Naive thymus-derived CD4-positive, alpha-beta T cell (primary cell): ENCODE data around the gene RPP25. TPM values are rescaled to one million over a fixed set of nuclear protein-coding genes. Genes with fewer than 3 reads are reported as not detected.

Experiments used
- ATAC-seq: fragments of 150-1000 bp; cut with Tn5 transposase; 2 replicates; pipeline ENCODE4 v1.10.0; 2021; ENCODE audit warnings: mild to moderate bottlenecking, moderate library complexity
- CTCF ChIA-PET: fragments of 350-600 bp; sonication (Branson Sonifier 250); formaldehyde crosslinking; loops from one replicate; lab custom pipeline; 2021; ENCODE audit warnings: antibody characterized with exemption; lab: Charles Lee
- POLR2A ChIA-PET: fragments of 350-600 bp; sonication (Branson Sonifier 250); formaldehyde crosslinking; loops from one replicate; lab custom pipeline; 2021; ENCODE audit warnings: antibody characterized with exemption, inconsistent platforms; lab: Charles Lee
- DNase-seq, 9 donors: peaks; one replicate each; pipeline versions ENCODE4 v3.0.0 to v3.0.0-alpha.2; 2020 to 2022; ENCODE audit warnings: mixed read lengths in 1 of 9
- H3K27ac ChIP-seq: one replicate; pipeline ENCODE4 v1.7.0; 2013; ENCODE audit warnings: mild to moderate bottlenecking, low read depth, low read length, moderate library complexity
- H3K27me3 ChIP-seq, 2 donors: one replicate each; pipeline ENCODE4 v1.7.0; 2013; ENCODE audit warnings: low read length in 2 of 2, mild to moderate bottlenecking in 2 of 2, moderate library complexity in 2 of 2; ENCODE audit not compliant: control insufficient read depth in 2 of 2, insufficient read depth in 2 of 2
- H3K36me3 ChIP-seq, 3 experiments: 1 replicate in 2 of 3; 2 replicates in 1 of 3; pipeline ENCODE4 v1.7.0; 2013; ENCODE audit warnings: low read length in 3 of 3, mild to moderate bottlenecking in 3 of 3, moderate library complexity in 1 of 3; ENCODE audit not compliant: insufficient read depth in 3 of 3, control insufficient read depth in 2 of 3
- H3K4me1 ChIP-seq, 2 donors: one replicate each; pipeline ENCODE4 v1.7.0; 2013; ENCODE audit warnings: low read length in 2 of 2, mild to moderate bottlenecking in 2 of 2, moderate library complexity in 1 of 2; ENCODE audit not compliant: control insufficient read depth in 2 of 2, insufficient read depth in 2 of 2
- H3K4me3 ChIP-seq: 2 replicates; pipeline ENCODE4 v1.7.0; 2013; ENCODE audit warnings: mild to moderate bottlenecking, low read length
- H3K9me3 ChIP-seq, 3 experiments: 1 replicate in 2 of 3; 2 replicates in 1 of 3; pipeline ENCODE4 v1.7.0; 2013; ENCODE audit warnings: low read length in 3 of 3; ENCODE audit not compliant: control insufficient read depth in 2 of 3
- H3K27ac Mint-ChIP-seq, 9 donors: one replicate each; pipeline ENCODE4 v1.8.0; 2020 to 2022; ENCODE audit warnings: mixed read lengths in 9 of 9, mild to moderate bottlenecking in 8 of 9, moderate library complexity in 5 of 9, inconsistent platforms in 2 of 9
- H3K27me3 Mint-ChIP-seq, 5 donors: one replicate each; pipeline ENCODE4 v1.8.0; 2021 to 2022; ENCODE audit warnings: mixed read lengths in 5 of 5, mild to moderate bottlenecking in 1 of 5
- H3K36me3 Mint-ChIP-seq, 5 donors: one replicate each; pipeline ENCODE4 v1.8.0; 2020 to 2022; ENCODE audit warnings: mixed read lengths in 5 of 5, mild to moderate bottlenecking in 3 of 5, inconsistent platforms in 1 of 5
- H3K4me1 Mint-ChIP-seq, 7 donors: one replicate each; pipeline ENCODE4 v1.8.0; 2020 to 2022; ENCODE audit warnings: mixed read lengths in 7 of 7, mild to moderate bottlenecking in 3 of 7, inconsistent platforms in 1 of 7
- H3K4me3 Mint-ChIP-seq, 10 donors: one replicate each; pipeline ENCODE4 v1.8.0; 2020 to 2022; ENCODE audit warnings: mild to moderate bottlenecking in 10 of 10, mixed read lengths in 10 of 10, moderate library complexity in 6 of 10, inconsistent platforms in 2 of 10
- H3K9me3 Mint-ChIP-seq, 11 donors: one replicate each; pipeline ENCODE4 v1.8.0; 2020 to 2022; ENCODE audit warnings: mixed read lengths in 11 of 11, mild to moderate bottlenecking in 4 of 11, inconsistent platforms in 1 of 11, moderate library complexity in 1 of 11
- intact Hi-C, 2 donors: fragments of 100-400 bp; cut with micrococcal nuclease; formaldehyde crosslinking; loops; one replicate each; pipeline ENCODE4 v1.15.1; 2023
- polyA plus RNA-seq, 2 donors: library from polyadenylated mRNA; unstranded; fragments of 300-500 nt; fragmentation: Illumina TruSeq; gene quantifications; one replicate each; pipeline ENCODE4 v1.2.3, GENCODE V29; 2021
- total RNA-seq, 6 experiments: library from RNA in 5 of 6; stranded (reverse) in 5 of 6; gene quantifications; 1 replicate in 5 of 6; 2 replicates in 1 of 6; pipeline ENCODE4 v1.2.3 and lab custom pipeline; 2021 to 2026

Gene RPP25
- total and polyA plus RNA-seq, 7 experiments from 2014 or later: 0.95 to 5.8 (median 3.5) TPM

DNA sequence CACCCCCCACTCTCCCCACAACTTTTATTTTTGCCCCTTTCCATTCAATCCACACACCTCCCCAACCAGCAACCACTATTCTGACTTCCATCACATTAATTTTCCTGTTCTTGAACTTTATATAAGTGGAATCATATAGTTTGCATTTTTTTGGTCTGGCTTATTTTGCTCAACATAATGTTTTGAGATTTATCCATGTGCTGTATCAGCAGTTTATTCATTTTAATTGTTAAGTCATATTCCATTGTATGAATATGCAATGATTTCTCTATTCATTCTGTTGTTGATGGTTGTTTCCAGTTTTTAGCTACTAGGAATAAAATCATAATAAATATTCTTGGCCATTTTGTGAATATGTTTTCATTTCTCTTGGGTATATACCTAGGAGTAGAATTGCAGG, 33.0 kb upstream of the RPP25 start:
- ATAC-seq (no peak), DNase-seq (no peak)
- intact Hi-C loops: no loop called here
- Mint-ChIP-seq H3K4me3 (no peak overlapping the region), H3K9me3 (peaks cover 0 to 6% (median 0%) of the 10 kb centered on the region in 11 donors), H3K27me3 (peaks cover 0 to 16% (median 5%) of the 10 kb centered on the region in 5 donors), H3K36me3 (no peaks in the 10 kb centered on the region), H3K4me1 (peaks cover 0 to 1% (median 0%) of the 10 kb centered on the region in 7 donors), H3K27ac (no peak overlapping the region)
- ChIA-PET CTCF (no interaction called here), POLR2A (no interaction called here)
- H3K4me1 ChIP-seq: no peaks in the 10 kb centered on the region
- no peak overlapping the region for H3K27ac ChIP-seq
- no peak overlapping the region for H3K4me3 ChIP-seq
- H3K9me3 ChIP-seq: no peaks in the 10 kb centered on the region
- H3K36me3 ChIP-seq: no peaks in the 10 kb centered on the region
- no peaks in the 10 kb centered on the region for H3K27me3 ChIP-seq

DNA sequence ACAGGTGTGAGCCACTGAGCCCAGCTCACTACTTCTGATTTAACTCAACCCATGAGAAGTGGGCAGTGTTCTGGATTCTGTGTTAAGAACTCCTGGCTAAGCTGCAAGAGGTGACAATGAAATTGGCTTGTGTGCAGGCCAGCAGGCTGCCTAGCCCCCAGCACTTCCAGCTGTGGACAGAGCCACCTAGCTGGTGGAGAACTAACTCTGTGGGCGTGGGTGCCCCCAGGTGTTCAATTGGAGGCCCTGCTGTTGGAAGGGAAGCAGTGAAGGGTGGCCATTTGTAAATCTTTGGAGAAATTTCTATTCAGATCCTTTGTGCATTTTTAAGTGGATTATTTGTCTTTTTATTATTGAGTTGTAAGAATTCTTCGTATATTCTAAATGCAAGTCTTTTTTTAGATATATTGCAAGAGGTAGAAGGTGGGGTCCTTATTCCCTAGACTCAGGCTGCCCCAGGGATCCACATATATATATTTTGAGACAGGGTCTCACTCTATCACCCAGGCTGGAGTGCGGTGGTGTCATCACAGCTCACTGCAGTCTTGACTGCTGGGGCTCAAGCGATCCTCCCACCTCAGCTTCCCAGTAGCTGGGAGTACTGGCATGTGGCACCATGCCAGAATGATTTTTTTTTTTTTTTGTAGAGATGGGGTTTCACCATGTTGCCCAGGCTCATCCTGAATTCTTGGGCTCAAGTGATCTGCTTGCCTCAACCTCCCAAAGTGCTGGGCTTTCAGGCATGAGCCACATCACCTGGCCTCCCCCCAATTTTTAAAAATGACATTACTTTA, 31.6 kb upstream of the RPP25 start:
- Histone ChIP-seq H3K4me3 (no peak overlapping the region), H3K9me3 (no peaks in the 10 kb centered on the region), H3K4me1 (no peaks in the 10 kb centered on the region), H3K36me3 (no peaks in the 10 kb centered on the region), H3K27ac (no peak overlapping the region), H3K27me3 (no peaks in the 10 kb centered on the region)
- DNase-seq (peak in 6 of 9 donors; percentile 8 to 33 (median 18)), ATAC-seq (peak; percentile 65)
- no peak overlapping the region for H3K4me3 Mint-ChIP-seq
- no peak overlapping the region for H3K27ac Mint-ChIP-seq
- ChIA-PET CTCF (interaction anchor here (1.0 kb wide), 1 partner anchor 8 kb away, joined by 3 read pairs; no protein-coding TSS in a partner anchor), POLR2A (no interaction called here)
- no peaks in the 10 kb centered on the region for H3K36me3 Mint-ChIP-seq
- H3K9me3 Mint-ChIP-seq: peaks cover 0 to 6% (median 0%) of the 10 kb centered on the region in 11 donors
- intact Hi-C loops: loop anchor here in 1 of 2 donors (1.0 kb wide), 2 partner anchors 32 to 353 kb away; partner anchors contain the start of gene RPP25
- peaks cover 0 to 6% (median 0%) of the 10 kb centered on the region in 7 donors for H3K4me1 Mint-ChIP-seq
- H3K27me3 Mint-ChIP-seq: peaks cover 0 to 23% (median 5%) of the 10 kb centered on the region in 5 donors

DNA sequence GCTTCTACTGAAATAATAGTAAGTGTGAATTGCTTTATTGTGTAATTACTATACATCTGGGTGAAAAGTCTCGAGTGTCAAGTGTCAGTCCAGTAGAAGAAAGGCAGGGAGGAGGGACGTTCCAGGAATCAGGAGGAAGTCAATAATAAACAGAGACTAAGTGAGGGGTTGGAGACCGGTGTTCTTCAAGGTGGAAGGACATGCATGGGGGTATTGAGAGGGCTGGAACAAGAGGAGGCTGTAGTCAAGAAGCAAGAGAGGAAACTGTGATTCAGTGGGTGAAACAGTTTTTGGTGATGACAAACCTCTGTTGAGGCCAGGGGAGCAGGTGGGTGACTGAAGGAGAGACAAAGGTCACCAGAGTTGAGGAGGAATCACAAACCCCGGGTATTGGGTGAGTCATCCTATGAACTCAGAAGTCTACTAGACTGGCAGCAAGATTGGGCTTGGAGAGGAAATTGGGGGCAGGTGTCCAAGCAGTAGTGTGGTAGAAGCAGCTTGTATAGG, 27.2 kb upstream of the RPP25 start:
- H3K27me3 Mint-ChIP-seq: peaks cover 0 to 23% (median 5%) of the 10 kb centered on the region in 5 donors
- H3K4me1 Mint-ChIP-seq: peaks cover 0 to 6% (median 0%) of the 10 kb centered on the region in 7 donors
- no peaks in the 10 kb centered on the region for H3K36me3 Mint-ChIP-seq
- H3K4me3 ChIP-seq: no peak overlapping the region
- H3K27me3 ChIP-seq: no peaks in the 10 kb centered on the region
- ATAC-seq: no peak
- peak in 1 of 9 donors; percentile 60 for DNase-seq
- no peak overlapping the region for H3K27ac ChIP-seq
- intact Hi-C loops: no loop called here
- no peak overlapping the region for H3K4me3 Mint-ChIP-seq
- peaks cover 0 to 4% (median 0%) of the 10 kb centered on the region in 11 donors for H3K9me3 Mint-ChIP-seq
- POLR2A ChIA-PET: no interaction called here
- no peaks in the 10 kb centered on the region for H3K4me1 ChIP-seq
- H3K9me3 ChIP-seq: no peaks in the 10 kb centered on the region
- CTCF ChIA-PET: no interaction called here
- no peak overlapping the region for H3K27ac Mint-ChIP-seq
- no peaks in the 10 kb centered on the region for H3K36me3 ChIP-seq

DNA sequence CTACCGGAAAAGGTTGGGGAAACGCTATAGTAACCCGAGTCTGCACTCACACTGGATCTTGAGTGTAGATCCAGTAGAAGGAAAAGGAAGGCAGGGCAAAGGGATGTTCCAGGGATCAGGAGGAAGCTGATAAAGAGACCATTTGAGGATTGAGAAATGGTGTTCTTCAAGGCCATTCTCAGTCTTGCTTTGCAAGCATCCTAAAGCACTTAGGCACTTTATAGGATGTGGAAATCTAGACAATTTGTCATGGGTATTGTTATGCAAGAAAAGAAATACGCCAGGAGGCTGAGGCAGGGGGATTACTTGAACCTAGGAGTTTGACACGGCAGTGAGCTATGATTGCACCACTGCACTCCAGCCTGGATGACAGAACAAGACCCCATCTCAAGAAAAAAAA, 25.6 kb upstream of the RPP25 start:
- Histone ChIP-seq H3K27ac (no peak overlapping the region), H3K27me3 (no peaks in the 10 kb centered on the region), H3K4me1 (no peaks in the 10 kb centered on the region), H3K4me3 (no peak overlapping the region), H3K9me3 (no peaks in the 10 kb centered on the region), H3K36me3 (no peaks in the 10 kb centered on the region)
- no peak overlapping the region for H3K4me3 Mint-ChIP-seq
- peaks cover 0 to under 1% (median 0%) of the 10 kb centered on the region in 11 donors for H3K9me3 Mint-ChIP-seq
- H3K36me3 Mint-ChIP-seq: no peaks in the 10 kb centered on the region
- POLR2A ChIA-PET: no interaction called here
- H3K27ac Mint-ChIP-seq: no peak overlapping the region
- H3K27me3 Mint-ChIP-seq: peaks cover 0 to 23% (median 5%) of the 10 kb centered on the region in 5 donors
- peaks cover 0 to 10% (median 0%) of the 10 kb centered on the region in 7 donors for H3K4me1 Mint-ChIP-seq
- CTCF ChIA-PET: interaction anchor here (0.7 kb wide), 1 partner anchor 395 kb away, joined by 3 read pairs; no protein-coding TSS in a partner anchor
- DNase-seq: no peak
- intact Hi-C loops: no loop called here
- ATAC-seq: no peak

DNA sequence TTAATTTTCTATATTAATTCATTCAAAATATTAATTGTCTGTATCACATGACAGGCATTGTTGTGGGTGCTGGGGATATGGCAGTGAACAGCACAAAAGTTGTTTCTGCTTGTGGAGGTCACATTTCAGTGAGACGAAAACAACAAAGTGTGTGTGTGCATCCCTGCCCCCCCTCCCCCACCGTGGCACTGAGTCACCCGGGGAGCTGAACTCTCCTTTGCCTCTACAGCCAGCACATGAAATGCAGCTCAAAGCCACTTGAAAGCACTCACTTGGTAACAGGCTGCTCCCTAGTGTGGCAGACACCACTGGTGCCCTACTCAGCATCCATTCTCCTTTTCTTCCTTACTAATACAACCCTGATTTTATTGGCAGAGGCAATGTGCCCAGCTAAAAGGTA, 21.9 kb upstream of the RPP25 start:
- Histone ChIP-seq H3K27me3 (no peaks in the 10 kb centered on the region), H3K9me3 (no peaks in the 10 kb centered on the region), H3K4me3 (no peak overlapping the region), H3K36me3 (no peaks in the 10 kb centered on the region), H3K27ac (no peak overlapping the region), H3K4me1 (no peaks in the 10 kb centered on the region)
- Mint-ChIP-seq H3K4me1 (peaks cover 0 to 5% (median 0%) of the 10 kb centered on the region in 7 donors), H3K27me3 (peaks cover 0 to 13% (median 0%) of the 10 kb centered on the region in 5 donors), H3K27ac (no peak overlapping the region), H3K36me3 (no peaks in the 10 kb centered on the region), H3K9me3 (no peaks in the 10 kb centered on the region), H3K4me3 (no peak overlapping the region)
- DNase-seq: no peak
- ATAC-seq: no peak
- ChIA-PET CTCF (no interaction called here), POLR2A (no interaction called here)
- intact Hi-C loops: no loop called here

DNA sequence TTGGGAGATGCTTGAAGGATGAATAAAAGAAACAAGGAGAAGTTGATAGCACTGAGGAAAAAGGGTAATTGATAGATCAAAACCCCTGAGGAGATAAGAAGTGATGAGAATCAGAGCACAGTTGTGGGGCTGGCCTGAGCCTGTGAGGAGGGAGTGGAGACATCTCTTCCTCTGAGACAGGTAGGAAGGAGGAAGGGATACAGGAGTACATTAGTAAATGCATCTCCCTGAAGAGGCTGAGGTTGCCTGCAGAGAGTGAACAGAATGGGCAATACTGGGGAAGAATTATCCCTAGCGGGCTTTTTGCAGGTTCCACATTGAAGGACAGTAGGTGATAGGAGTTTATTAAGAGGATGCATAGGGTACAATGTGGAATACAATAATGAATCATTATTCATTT, 21.5 kb upstream of the RPP25 start:
- POLR2A ChIA-PET: no interaction called here

More for the DNA sequence above, 21.5 kb upstream of the RPP25 start:
- no peaks in the 10 kb centered on the region for H3K4me1 ChIP-seq
- no peaks in the 10 kb centered on the region for H3K36me3 ChIP-seq
- H3K9me3 ChIP-seq: no peaks in the 10 kb centered on the region
- no peaks in the 10 kb centered on the region for H3K27me3 ChIP-seq
- ATAC-seq (no peak), DNase-seq (no peak)
- no peak overlapping the region for H3K4me3 ChIP-seq
- intact Hi-C loops: no loop called here
- no peaks in the 10 kb centered on the region for H3K9me3 Mint-ChIP-seq
- H3K27ac Mint-ChIP-seq: no peak overlapping the region
- no peak overlapping the region for H3K4me3 Mint-ChIP-seq
- H3K27me3 Mint-ChIP-seq: peaks cover 0 to 13% (median 2%) of the 10 kb centered on the region in 5 donors
- H3K27ac ChIP-seq: no peak overlapping the region
- CTCF ChIA-PET: no interaction called here
- no peaks in the 10 kb centered on the region for H3K36me3 Mint-ChIP-seq
- H3K4me1 Mint-ChIP-seq: peaks cover 0 to 5% (median 0%) of the 10 kb centered on the region in 7 donors
